ENCODE data around the gene ARID3C. TPM values are rescaled to one million over a fixed set of nuclear protein-coding genes. Genes with fewer than 3 reads are reported as not detected.

ARID3C gene
- total and polyA plus RNA-seq, 2 of the 8 experiments (the other 6 are each of a cell fraction or from before 2014, with no cell fraction given): 0.08 TPM; not detected in 1

DNA sequence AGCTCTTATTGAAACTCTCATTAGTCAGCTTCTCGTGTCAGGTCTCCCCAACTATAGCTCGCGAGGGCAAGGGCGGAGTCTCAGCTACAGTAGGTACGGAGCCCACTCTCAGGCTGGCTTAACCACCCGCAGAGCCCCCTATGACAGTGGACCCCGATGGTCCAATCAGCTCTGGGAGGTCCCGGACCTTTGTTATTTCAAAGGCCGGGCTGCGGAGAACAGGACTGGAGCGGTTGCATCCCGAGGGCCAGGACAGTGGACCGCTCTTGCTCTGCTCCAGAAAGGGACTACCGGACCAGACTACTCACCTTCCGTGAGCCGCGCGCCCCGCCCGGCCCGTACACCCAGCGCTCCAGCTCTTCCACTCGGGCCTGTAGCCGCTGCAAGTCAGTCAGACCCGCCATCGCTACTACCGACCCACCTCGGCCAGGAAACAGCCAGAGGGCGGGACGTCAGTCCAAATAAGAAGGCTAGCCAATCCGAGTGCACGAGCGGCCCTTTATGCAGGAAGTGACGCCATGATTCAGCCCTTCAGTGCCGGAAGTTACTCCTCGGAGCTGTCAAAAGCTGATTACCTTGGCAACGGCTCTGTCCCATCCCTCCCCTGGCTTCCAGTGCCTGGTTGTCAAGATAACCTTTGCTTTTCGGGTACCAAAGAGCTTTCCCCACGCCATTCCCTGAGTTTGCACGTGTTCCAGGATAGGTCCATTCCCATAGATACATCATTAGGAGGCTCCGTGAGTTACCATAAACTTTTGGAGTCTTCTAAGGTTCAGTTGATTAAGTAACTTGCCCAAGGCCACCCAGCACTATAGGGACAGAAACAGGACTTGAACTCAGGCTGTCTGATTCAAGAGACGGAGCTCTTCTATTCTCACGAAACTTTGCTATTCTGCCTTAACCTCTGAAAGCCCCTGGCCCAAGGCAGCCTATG, 8.5 kb downstream of the ARID3C start, which contains the start of gene DCTN3 (continued):
- TF ChIP-seq CTBP2 (IDR thresholded peaks at IDR 0.05; ENCODE audit: borderline replicate concordance, insufficient read depth, insufficient read length, low read length) (no peak), YY1 (IDR thresholded peaks at IDR 0.05; ENCODE audit: low read depth, low read length) (peak; percentile 75), JUN (IDR thresholded peaks at IDR 0.05; ENCODE audit: low read depth, low read length) (no peak), NANOG (IDR thresholded peaks at IDR 0.05; ENCODE audit: insufficient read depth, low read depth, low read length, poor library complexity, severe bottlenecking) (no peak), POU5F1 (IDR thresholded peaks at IDR 0.05; ENCODE audit: low read depth, low read length) (no peak), NRF1 (IDR thresholded peaks at IDR 0.05; ENCODE audit: low read depth, low read length) (no peak), HDAC6 (IDR thresholded peaks at IDR 0.05; ENCODE audit: low read depth, low read length) (no peak), KDM1A (IDR thresholded peaks at IDR 0.05; ENCODE audit: borderline replicate concordance, low read length) (no peak), CHD2 (IDR thresholded peaks at IDR 0.05; ENCODE audit: low read length) (no peak; the same call in 1 of the 2 replicates), TAF1 (IDR thresholded peaks at IDR 0.05; ENCODE audit: low read depth, low read length) (peak; percentile 50; the same call in 1 of the 2 replicates), EGR1 (IDR thresholded peaks at IDR 0.05; ENCODE audit: borderline replicate concordance, low read depth, low read length) (no peak), SIRT6 (IDR thresholded peaks at IDR 0.05; ENCODE audit: low read length) (no peak), SUZ12 (IDR thresholded peaks at IDR 0.05; ENCODE audit: low read length) (no peak), SP4 (IDR thresholded peaks at IDR 0.05; ENCODE audit: low read length) (no peak), EP300 (IDR thresholded peaks at IDR 0.05; ENCODE audit: borderline replicate concordance in 1 of 2, low read depth in 2 of 2, low read length in 2 of 2) (no peak), CBX8 (IDR thresholded peaks at IDR 0.05; ENCODE audit: borderline replicate concordance, low read depth, low read length) (no peak), CBX5 (IDR thresholded peaks at IDR 0.05; ENCODE audit: low read depth, low read length) (no peak), SIN3A (conservative IDR thresholded peaks at IDR 0.05 in 1 of 2, IDR thresholded peaks at IDR 0.05 in 1 of 2; ENCODE audit: low read depth in 1 of 2, low read length in 2 of 2) (peak; percentile 78 to 98; a peak in 3 of 4 replicates)
- TF ChIP-seq, protein P1, sequence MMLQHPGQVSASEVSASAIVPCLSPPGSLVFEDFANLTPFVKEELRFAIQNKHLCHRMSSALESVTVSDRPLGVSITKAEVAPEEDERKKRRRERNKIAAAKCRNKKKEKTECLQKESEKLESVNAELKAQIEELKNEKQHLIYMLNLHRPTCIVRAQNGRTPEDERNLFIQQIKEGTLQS (IDR thresholded peaks at IDR 0.05; ENCODE audit: insufficient read depth, low read depth, low read length): no peak
- TF ChIP-seq, protein P2, sequence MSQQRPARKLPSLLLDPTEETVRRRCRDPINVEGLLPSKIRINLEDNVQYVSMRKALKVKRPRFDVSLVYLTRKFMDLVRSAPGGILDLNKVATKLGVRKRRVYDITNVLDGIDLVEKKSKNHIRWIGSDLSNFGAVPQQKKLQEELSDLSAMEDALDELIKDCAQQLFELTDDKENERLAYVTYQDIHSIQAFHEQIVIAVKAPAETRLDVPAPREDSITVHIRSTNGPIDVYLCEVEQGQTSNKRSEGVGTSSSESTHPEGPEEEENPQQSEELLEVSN (IDR thresholded peaks at IDR 0.05): no peak
